GM10266 (cell line): ENCODE results near the gene FOXP1.

Experiments
- DNase-seq: peaks from one replicate; pipeline ENCODE4 v3.0.0; 2012; ENCODE audit errors: extremely low spot score
- TF ChIP-seq, protein P1 (sequence below): IDR thresholded peaks from 2 replicates; pipeline ENCODE4 v1.5.1; 2012; ENCODE audit warnings: mild to moderate bottlenecking, low read depth; ENCODE audit not compliant: control insufficient read depth, insufficient read depth; ENCODE audit errors: missing control alignments

FOXP1 gene

DNA sequence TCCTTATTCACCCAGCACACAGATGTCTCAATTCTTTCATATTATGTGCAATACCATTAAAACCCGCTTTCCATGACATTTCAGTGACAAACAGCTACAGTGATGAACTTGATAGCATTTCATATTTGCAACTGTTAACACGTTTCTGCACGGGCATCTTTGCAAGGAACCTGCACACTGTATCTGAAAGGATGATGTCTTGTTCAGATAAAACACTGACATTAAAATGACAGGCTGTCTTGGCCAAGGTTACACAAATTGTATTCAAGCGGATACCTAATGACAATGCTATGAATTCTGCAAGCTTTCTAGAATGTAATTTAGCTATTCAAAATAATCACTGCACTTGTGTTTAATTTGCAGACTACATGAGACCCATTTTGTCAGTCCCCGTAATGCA, 529.2 kb downstream of the FOXP1 start:
- no peak for DNase-seq
- TF ChIP-seq, protein P1, sequence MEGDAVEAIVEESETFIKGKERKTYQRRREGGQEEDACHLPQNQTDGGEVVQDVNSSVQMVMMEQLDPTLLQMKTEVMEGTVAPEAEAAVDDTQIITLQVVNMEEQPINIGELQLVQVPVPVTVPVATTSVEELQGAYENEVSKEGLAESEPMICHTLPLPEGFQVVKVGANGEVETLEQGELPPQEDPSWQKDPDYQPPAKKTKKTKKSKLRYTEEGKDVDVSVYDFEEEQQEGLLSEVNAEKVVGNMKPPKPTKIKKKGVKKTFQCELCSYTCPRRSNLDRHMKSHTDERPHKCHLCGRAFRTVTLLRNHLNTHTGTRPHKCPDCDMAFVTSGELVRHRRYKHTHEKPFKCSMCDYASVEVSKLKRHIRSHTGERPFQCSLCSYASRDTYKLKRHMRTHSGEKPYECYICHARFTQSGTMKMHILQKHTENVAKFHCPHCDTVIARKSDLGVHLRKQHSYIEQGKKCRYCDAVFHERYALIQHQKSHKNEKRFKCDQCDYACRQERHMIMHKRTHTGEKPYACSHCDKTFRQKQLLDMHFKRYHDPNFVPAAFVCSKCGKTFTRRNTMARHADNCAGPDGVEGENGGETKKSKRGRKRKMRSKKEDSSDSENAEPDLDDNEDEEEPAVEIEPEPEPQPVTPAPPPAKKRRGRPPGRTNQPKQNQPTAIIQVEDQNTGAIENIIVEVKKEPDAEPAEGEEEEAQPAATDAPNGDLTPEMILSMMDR = no peak

DNA sequence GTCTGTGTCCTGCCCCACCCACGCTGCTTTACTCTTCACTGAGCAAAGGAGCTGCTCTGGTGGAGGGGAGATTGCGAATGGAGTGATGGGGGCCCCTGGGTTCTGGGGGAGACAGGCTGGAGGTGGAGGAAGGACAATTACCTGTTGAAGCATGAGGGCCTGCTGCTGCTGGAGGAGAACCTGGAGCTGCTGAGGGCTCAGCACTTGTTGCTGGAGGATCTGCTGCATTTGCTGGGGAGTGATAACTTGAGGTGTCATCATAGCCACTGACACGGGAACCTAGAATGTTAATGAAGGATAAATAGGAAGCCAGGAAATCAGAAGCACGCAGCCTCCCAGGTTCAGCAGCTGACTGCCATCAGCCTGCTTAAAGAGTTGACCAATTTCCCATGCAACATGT, 530.0 kb downstream of the FOXP1 start:
- TF ChIP-seq, protein P1 = no peak

DNA sequence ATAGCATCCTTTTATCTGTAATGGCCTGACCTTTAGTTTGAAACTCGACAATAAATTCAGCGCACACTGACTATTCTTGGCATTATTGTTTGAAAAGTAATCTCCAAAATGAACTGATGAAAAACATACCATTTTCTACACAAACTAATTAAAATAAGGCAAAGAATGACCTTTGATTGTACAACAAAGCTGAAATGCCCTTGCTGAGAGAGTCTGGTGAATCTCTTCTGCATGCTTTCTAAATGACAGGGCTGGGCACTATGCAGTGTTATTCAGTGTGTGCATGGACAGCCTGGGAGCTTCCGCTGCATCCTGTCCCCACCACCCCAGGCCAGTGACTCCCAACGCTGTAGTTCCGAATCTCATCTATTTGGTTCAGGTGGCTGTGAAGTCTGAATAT, 530.8 kb downstream of the FOXP1 start:
- TF ChIP-seq, protein P1 = no peak
- DNase-seq = no peak

More for the DNA sequence above, 530.0 kb downstream of the FOXP1 start:
- no peak for DNase-seq

DNA sequence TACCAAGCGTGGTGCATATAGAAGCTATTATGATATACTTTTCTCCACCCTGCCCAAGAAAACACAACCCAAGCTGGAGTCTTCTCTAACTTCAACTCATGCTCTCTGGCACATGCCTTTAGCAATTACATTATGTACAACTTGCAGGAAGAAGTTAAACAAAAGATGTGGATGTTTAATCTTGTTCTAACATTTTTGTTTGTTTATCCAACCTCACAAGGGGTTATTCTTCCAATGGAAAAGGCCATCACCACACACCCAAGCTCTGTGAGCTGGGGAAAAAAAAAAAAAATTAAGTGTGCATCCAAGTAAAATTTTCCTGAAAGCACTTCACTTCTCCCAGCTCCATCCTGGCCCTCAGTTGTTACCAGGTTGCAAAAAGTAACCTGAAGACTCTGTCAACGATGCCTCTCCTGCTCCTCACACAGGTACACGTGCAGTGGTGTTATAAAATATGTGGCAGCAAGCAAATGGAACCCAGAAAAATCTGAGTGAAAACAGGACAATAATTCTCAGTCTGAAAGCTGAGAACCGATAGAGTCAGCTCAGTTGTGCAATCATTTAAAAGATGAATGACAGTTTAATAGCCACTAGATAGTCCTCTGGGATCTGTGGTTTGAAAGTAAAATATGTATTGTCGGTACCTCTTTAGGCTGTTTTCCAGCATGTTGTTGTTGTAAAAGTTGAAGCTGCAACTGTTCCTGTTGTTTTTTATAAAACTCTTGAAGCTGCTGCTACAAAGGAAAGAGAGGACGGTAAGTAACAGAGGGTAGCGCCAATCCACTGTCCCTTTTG, 531.4 kb downstream of the FOXP1 start:
- no peak for DNase-seq
- TF ChIP-seq, protein P1 = no peak

DNA sequence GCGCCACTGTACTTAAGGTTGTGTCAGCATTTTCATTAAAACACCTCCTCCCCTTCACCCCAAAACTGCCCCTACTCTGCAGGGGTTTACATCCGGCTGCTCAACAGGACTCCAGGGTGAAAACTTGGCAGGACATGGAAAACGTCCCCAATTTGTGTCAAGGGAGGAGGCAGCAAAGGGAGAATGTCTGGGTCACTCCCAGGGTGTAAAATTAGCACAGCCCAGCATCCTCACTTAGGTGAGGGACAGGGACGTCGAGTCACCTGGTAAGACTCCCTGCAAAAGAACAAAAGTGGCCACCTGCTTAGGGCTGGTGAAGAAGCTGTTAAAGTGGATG, 532.3 kb downstream of the FOXP1 start:
- DNase-seq = no peak
- TF ChIP-seq, protein P1 = no peak

DNA sequence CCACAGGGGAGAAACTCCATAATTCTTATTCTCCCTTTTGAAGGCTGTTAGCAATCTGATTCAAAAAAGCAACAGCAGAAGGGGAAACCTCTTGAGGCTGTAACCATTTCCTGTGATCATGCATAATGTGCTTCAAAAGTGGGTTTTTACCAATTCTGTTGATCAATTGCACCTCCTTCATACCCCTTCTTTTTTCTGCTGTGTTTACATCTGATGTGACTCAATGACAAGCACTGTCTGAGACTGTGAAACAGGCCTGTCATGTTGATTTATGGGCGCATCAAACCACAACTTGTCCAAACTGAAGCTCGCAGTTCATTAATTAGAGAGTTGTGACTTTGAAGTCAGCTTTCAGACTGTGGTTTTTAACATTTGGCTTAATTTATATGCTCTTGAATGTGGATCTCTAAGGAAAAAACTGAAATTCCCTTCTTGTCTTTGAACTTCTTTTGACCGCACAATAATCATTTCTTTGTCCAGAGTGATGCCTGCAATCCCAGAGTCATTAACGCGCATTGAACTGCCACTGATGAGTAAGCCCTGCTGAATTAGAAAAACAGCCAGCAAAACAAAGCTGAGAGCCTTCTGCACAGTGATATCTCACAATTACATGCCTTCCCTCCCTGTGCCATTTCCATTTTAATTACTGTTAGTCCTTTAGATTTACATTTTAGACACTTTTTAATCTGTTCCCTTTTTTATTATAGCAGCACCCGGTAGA, 532.8 kb downstream of the FOXP1 start:
- DNase-seq = no peak
- TF ChIP-seq, protein P1 = no peak

DNA sequence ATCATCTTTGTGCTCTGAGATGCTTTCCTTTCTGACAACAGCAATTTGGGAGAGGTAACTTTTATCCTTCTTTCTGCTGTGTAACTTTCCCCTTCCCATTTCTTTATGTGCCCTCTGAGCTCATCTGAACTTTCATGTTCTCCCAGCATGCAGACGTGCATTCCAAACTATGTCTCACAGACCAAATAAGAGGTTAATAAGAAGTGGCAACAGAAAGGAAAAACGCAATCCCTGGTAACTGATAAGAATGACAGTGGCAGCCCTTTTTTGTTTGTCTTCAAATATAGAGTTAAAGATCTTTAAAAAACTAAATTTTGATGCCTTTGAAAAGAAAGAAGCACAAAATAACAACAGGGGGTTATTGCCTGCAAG, 533.4 kb downstream of the FOXP1 start:
- DNase-seq = no peak

More for the DNA sequence above, 533.4 kb downstream of the FOXP1 start:
- TF ChIP-seq, protein P1 = no peak
